ENCODE measurements around the gene EDIL3.

DNA sequence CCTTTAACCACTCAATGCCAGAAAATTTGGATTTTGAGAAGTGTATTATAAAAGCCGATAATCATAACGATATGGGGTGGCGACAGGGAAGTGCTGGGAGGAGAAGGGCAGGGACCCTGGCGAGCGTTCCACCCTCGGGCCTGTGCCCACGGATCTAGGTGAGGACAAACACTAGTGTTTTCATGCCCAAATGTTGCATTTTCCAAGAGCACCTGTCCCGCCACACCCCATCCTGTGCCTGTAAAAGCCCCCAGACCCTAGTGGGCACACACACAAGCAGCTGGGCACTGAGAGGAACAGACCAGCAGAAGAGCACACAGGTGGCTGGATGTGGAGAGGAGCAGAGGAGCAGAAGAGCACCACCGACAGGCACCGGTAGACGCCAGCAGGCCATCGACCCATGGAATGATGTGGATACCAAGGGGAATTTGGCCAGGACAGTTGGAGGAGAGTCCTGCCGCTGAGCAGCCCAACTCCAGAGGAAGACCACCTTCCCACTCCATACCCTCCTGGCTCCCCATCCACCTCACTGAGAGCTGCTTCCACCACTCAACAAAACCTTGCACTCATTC, 315.0 kb downstream of the EDIL3 start:
- TF ChIP-seq, protein P1, sequence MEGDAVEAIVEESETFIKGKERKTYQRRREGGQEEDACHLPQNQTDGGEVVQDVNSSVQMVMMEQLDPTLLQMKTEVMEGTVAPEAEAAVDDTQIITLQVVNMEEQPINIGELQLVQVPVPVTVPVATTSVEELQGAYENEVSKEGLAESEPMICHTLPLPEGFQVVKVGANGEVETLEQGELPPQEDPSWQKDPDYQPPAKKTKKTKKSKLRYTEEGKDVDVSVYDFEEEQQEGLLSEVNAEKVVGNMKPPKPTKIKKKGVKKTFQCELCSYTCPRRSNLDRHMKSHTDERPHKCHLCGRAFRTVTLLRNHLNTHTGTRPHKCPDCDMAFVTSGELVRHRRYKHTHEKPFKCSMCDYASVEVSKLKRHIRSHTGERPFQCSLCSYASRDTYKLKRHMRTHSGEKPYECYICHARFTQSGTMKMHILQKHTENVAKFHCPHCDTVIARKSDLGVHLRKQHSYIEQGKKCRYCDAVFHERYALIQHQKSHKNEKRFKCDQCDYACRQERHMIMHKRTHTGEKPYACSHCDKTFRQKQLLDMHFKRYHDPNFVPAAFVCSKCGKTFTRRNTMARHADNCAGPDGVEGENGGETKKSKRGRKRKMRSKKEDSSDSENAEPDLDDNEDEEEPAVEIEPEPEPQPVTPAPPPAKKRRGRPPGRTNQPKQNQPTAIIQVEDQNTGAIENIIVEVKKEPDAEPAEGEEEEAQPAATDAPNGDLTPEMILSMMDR (IDR thresholded peaks at IDR 0.05) = no peak
- TF ChIP-seq POLR2A (IDR thresholded peaks at IDR 0.05) = no peak

All from tibial nerve (tissue), 3 donors.